IPS-NIHi11 (cell line): ENCODE measurements around the gene UBA1.

Source experiments
- DNase-seq: peaks from one replicate; pipeline ENCODE4 v3.0.0; 2012; ENCODE audit warnings: mixed read lengths, low spot score

The UBA1 gene

GRCh38 chrX:47169726-47170515 is 23.7 kb upstream of the UBA1 start:
- no peak for DNase-seq

GRCh38 chrX:47170861-47171692 is 22.6 kb upstream of the UBA1 start:
- DNase-seq: no peak

- DNase-seq: no peak
Observed at GRCh38 chrX:47171996-47172395, 21.6 kb upstream of the UBA1 start.

GRCh38 chrX:47172549-47172948 is 21.1 kb upstream of the UBA1 start:
- no peak for DNase-seq

GRCh38 chrX:47172971-47173792 is 20.4 kb upstream of the UBA1 start:
- no peak for DNase-seq

GRCh38 chrX:47174376-47174775 is 19.3 kb upstream of the UBA1 start:
- no peak for DNase-seq

GRCh38 chrX:47174846-47175587 is 18.6 kb upstream of the UBA1 start:
- DNase-seq: no peak

GRCh38 chrX:47175588-47175980 is 18.0 kb upstream of the UBA1 start:
- no peak for DNase-seq

- no peak for DNase-seq
Observed at GRCh38 chrX:47176101-47176740, 17.4 kb upstream of the UBA1 start.

- no peak for DNase-seq
Observed at GRCh38 chrX:47177079-47177478, 16.6 kb upstream of the UBA1 start.

GRCh38 chrX:47178337-47178736 is 15.3 kb upstream of the UBA1 start:
- no peak for DNase-seq

GRCh38 chrX:47179221-47179927 is 14.3 kb upstream of the UBA1 start:
- DNase-seq: no peak

GRCh38 chrX:47179928-47180255 is 13.7 kb upstream of the UBA1 start:
- no peak for DNase-seq

- no peak for DNase-seq
Observed at GRCh38 chrX:47180346-47180745, 13.3 kb upstream of the UBA1 start.

- DNase-seq: no peak
Observed at GRCh38 chrX:47181301-47181700, 12.3 kb upstream of the UBA1 start.

GRCh38 chrX:47182106-47182700 is 11.4 kb upstream of the UBA1 start:
- DNase-seq: no peak

GRCh38 chrX:47184486-47184885 is 9.1 kb upstream of the UBA1 start:
- no peak for DNase-seq

GRCh38 chrX:47185241-47185640 is 8.4 kb upstream of the UBA1 start:
- DNase-seq: no peak

GRCh38 chrX:47186096-47186740 is 7.4 kb upstream of the UBA1 start:
- DNase-seq: no peak
